Muscle layer of colon (tissue), 2 donors: Measurements from ENCODE around the gene CREBBP.
"Not testable (repeated sequence)": the region's sequence is repeated elsewhere in the genome, so short reads cannot be mapped to it uniquely, and the experiment has no call there.

ENCODE experiments used
- H3K27ac ChIP-seq: one replicate; pipeline ENCODE4 v1.7.0; 2013; ENCODE audit warnings: low read depth, mild to moderate bottlenecking, low read length, moderate library complexity
- H3K27me3 ChIP-seq, 2 donors: one replicate each; pipeline ENCODE4 v1.7.0; 2013; ENCODE audit warnings: low read length in 2 of 2, mild to moderate bottlenecking in 2 of 2; ENCODE audit not compliant: insufficient read depth in 2 of 2, control insufficient read depth in 1 of 2
- H3K36me3 ChIP-seq: one replicate; pipeline ENCODE4 v1.7.0; 2013; ENCODE audit warnings: mild to moderate bottlenecking, low read length; ENCODE audit not compliant: insufficient read depth
- H3K4me1 ChIP-seq: one replicate; pipeline ENCODE4 v1.7.0; 2013; ENCODE audit warnings: mild to moderate bottlenecking, low read length; ENCODE audit not compliant: insufficient read depth
- H3K4me3 ChIP-seq, 2 donors: one replicate each; pipeline ENCODE4 v1.7.0; 2013; ENCODE audit warnings: low read length in 2 of 2, low read depth in 1 of 2, mild to moderate bottlenecking in 1 of 2, moderate library complexity in 1 of 2
- H3K9ac ChIP-seq: one replicate; pipeline ENCODE4 v1.7.0; 2013; ENCODE audit warnings: low read length
- H3K9me3 ChIP-seq: one replicate; pipeline ENCODE4 v1.7.0; 2013; ENCODE audit warnings: mild to moderate bottlenecking, low read length
- donor health status: abdominal sarcoma.
- donor health status: Adenocarcinoma of cecum.

The CREBBP gene

DNA sequence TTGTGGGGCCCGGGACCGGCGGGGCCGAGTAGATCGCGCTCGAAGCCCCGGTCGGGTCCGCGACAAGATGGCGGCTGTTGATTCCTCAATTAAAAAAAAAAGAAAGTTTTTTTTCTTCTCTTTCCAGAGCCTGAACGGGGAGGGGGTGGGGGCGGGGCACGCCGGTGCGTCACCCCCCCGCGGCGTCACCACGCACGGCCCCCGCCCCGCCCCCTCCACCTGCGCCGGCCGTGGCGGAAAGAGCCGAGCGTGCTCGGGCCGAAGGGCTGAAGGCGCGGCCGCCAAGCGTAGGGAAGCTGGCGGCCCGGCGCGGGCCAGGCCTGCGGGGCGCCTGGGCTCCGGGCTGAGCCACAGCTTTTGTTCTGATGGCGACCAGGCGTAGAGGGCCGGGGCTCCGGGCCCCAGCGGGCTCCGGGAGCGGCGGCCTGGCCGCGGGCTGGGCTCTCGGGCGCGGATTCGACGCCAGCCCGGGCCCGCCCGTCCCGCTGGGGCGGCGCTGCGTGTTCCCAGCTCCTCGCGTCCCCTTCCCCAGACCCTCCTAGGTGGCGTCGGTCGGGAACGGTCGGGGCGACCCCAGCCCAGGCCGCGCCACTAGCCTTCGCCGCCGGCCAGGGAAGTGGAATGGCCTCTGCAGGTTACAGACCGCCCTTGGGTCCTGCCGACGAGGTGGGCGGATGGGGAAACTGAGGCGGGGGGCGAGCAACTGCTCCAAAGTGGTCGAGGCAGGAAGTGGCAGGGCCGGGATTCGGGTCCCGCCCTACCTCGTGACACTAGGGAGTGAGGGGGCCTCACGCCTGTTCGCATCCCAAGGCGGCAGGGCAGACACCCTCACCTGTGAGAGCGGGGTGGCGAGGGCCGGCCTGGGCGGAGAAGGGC, at the start of gene CREBBP:
CREBBP (minus strand) TSS at position 91 of the 876 bp plus-strand sequence. CDS start 797 bp downstream, outside the sequence.
- Histone ChIP-seq H3K36me3 (no peaks in the 10 kb centered on the region), H3K27me3 (no peaks in the 10 kb centered on the region), H3K9ac (peak within 1 kb of the TSS; percentile 49), H3K9me3 (no peaks in the 10 kb centered on the region), H3K4me3 (peak within 1 kb of the TSS; percentile 76 to 95), H3K4me1 (peaks cover 37% of the 10 kb centered on the region), H3K27ac (peak within 1 kb of the TSS; percentile 51)

DNA sequence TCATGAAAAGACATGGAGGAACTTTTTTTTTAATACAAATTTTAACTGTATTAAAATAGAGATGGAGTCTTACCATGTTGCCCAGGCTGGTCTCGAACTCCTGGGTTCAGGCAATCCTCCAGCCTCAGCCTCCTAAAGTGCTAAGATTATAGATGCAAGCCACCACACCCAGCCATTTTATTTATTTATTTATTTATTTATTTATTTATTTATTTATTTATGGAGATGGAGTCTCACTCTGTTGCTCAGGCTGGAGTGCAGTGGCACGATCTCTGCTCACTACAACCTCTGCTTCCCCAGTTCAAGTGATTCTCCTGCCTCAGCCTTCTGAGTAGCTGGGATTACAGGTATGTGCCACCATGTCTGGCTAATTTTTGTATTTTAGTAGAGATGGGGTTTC, 46.6 kb upstream of the CREBBP start:
- not testable (repeated sequence) for H3K4me1 ChIP-seq, H3K36me3 ChIP-seq, H3K27me3 ChIP-seq, H3K9me3 ChIP-seq, H3K27ac ChIP-seq, H3K4me3 ChIP-seq, H3K9ac ChIP-seq

DNA sequence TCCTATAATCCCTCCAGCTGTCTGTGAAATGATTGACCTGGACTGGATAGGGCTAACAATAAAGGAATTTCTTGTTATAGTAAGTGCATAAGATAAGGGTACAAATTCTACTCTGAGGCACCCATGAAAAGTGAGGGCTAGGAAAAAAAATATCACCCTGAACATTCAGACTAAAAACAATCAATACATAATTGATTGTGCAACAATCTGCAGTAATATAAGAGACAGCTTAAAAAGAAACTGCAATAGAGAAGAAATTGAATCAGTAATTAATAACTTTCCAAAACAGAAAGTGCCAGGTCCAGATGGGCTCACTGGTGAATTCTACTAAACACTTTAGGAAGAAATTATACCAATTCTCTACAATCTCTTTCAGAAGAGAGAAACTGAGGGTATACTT, 44.2 kb upstream of the CREBBP start:
- no peak overlapping the region for H3K9ac ChIP-seq
- H3K27me3 ChIP-seq, result no peaks in the 10 kb centered on the region
- no peak overlapping the region for H3K27ac ChIP-seq
- no peaks in the 10 kb centered on the region for H3K36me3 ChIP-seq
- H3K4me3 ChIP-seq, result no peak overlapping the region
- H3K9me3 ChIP-seq, result no peaks in the 10 kb centered on the region
- no peaks in the 10 kb centered on the region for H3K4me1 ChIP-seq

DNA sequence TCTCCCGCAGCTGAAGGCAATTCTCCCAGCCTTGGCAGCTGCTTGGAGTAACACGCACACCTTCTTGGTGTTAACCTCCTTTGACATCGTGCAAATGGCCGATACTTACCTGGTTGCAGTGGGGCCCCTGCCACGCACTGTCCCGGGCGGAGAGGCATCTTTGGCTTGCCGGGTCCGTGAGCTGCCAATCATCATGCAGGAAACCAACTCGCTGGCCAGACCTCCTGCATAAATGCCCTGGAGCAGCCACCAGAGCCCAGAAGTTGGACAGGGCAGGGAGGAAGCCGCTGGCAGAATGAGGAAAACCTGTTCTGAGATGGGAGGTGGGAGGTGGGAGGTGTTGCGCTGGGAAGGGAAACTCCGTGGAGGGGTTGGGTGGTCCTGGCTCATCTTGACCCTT, 41.7 kb upstream of the CREBBP start:
- H3K9ac ChIP-seq, result no peak overlapping the region
- no peak overlapping the region for H3K4me3 ChIP-seq
- no peaks in the 10 kb centered on the region for H3K4me1 ChIP-seq
- H3K9me3 ChIP-seq, result no peaks in the 10 kb centered on the region
- H3K27ac ChIP-seq, result no peak overlapping the region
- no peaks in the 10 kb centered on the region for H3K36me3 ChIP-seq
- H3K27me3 ChIP-seq, result no peaks in the 10 kb centered on the region

DNA sequence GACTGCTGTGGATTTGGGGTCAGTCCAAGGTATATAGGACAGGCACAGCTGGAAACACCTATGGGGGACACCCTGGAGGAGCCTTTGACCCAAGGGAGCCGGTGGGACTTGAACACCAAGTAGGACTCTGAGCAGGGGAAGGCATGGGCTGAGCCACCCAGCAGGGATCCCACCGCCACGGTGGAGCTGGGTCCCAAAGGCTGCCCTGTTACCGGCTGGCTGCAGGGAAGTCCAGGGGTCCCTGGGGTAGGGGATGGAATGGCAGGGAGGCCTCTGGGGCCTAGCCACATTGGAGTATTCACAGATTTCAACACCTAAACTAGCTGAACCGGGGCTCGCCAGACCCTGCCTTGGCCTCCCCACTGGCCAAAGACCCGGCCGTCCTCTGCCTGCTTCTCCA, 39.7 kb upstream of the CREBBP start:
- Histone ChIP-seq H3K9me3 (no peaks in the 10 kb centered on the region), H3K4me3 (no peak overlapping the region), H3K36me3 (no peaks in the 10 kb centered on the region), H3K27me3 (no peaks in the 10 kb centered on the region), H3K4me1 (no peaks in the 10 kb centered on the region), H3K27ac (no peak overlapping the region), H3K9ac (no peak overlapping the region)

DNA sequence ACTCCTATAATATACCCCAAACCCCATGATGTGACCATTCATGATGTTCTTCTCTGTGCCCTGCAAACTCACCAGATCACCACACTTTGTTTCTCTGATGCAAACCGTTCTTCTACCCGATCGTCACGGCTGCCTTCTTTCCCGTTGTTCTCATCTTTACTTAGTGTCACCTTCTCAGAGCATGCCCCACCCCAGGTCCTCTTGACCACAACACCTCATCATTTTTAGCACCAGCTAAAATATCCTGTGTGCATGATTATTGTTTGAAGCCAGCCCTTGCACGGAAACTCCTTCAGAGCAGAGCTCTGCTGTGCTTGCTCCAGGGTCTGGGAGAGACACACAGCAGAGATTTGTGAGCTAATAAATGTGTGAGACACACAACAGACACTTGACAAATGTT, 38.9 kb upstream of the CREBBP start:
- no peaks in the 10 kb centered on the region for H3K36me3 ChIP-seq
- H3K27ac ChIP-seq, result no peak overlapping the region
- no peak overlapping the region for H3K4me3 ChIP-seq
- no peak overlapping the region for H3K9ac ChIP-seq
- H3K9me3 ChIP-seq, result no peaks in the 10 kb centered on the region
- H3K27me3 ChIP-seq, result no peaks in the 10 kb centered on the region
- no peaks in the 10 kb centered on the region for H3K4me1 ChIP-seq

DNA sequence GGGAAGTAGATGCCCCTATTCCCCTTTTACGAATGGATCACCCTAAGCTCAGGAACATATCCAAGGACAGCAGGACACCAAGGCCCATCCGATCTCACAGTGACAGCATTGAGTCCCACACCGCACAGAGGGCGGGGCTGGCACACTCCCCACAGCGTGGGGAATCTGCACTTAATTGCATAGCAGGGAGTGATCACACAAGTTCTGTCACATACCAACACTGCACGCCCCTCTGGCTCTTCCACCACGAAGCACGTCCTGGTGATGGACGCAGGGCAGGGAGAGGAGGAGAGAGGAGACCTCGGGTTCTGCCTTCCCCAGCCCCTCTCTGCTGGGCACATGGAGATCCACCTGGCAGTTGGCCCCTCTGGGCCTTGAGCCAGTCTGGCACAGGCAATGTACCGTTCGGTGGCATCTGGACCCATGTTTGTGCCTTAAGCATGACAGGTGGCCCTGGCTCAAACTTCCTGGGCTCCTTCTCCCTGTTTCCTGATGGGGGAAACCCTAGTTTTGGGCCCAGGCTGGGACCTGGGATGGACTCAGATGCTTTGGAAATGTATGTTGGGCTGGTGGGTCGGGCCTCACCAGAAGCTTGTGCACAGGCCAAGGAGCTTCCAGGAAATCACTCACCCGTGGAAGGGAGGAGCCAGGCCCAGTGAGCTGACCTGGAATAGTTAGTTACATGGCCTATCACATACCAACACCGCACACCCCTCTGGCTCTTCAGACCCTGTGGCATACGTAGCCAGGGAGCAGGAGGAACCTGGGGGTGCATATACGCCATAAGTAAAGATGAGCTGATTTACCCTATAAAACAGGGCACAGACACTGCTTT, 35.1 kb upstream of the CREBBP start:
- Histone ChIP-seq H3K4me1 (no peaks in the 10 kb centered on the region), H3K27me3 (no peaks in the 10 kb centered on the region), H3K9ac (no peak overlapping the region), H3K27ac (no peak overlapping the region), H3K9me3 (no peaks in the 10 kb centered on the region), H3K36me3 (no peaks in the 10 kb centered on the region), H3K4me3 (no peak overlapping the region)

DNA sequence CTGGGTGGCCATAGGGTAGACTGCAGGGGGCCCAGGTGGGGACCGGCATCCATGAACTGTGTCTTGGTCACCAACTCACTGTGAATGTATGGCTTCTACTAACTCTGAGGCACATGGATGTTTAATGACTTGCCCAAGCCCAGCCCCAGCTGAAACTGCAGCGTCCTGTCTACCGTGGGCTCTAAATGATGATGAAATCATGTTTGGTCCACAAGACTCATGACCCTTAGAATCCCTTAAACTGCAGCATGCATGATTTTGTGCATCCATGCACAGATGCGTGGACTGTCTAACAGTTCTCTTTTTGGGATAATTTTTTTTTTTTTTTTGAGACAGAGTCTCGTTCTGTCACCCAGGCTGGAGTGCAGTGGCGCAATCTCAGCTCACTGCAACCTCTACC, 32.4 kb upstream of the CREBBP start:
- Histone ChIP-seq H3K4me1 (no peaks in the 10 kb centered on the region), H3K36me3 (no peaks in the 10 kb centered on the region), H3K27me3 (no peaks in the 10 kb centered on the region), H3K9ac (no peak overlapping the region), H3K4me3 (no peak overlapping the region), H3K27ac (no peak overlapping the region), H3K9me3 (no peaks in the 10 kb centered on the region)

DNA sequence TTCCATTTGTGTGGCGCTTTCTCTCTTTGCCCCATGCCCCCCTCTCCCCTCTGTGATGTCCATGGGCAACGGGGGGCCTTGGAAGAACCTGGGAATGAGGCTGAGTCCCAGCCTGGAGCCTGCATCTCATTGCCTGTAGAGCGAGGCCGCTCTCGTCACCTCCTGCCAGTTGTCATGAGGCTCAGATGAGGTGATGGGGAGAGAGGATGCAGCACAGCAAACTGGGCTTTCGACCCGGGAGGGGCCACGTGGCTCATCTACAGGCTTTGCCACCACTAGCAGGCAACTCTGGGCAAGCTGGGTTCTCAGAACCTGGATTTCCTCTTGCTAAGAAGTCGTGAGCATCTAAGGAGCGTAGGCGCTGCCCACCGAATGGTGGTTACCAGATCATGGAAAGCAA, 31.9 kb upstream of the CREBBP start:
- H3K9me3 ChIP-seq, result no peaks in the 10 kb centered on the region
- H3K4me1 ChIP-seq, result no peaks in the 10 kb centered on the region
- no peak overlapping the region for H3K9ac ChIP-seq
- H3K36me3 ChIP-seq, result no peaks in the 10 kb centered on the region
- no peaks in the 10 kb centered on the region for H3K27me3 ChIP-seq
- H3K27ac ChIP-seq, result no peak overlapping the region
- no peak overlapping the region for H3K4me3 ChIP-seq

DNA sequence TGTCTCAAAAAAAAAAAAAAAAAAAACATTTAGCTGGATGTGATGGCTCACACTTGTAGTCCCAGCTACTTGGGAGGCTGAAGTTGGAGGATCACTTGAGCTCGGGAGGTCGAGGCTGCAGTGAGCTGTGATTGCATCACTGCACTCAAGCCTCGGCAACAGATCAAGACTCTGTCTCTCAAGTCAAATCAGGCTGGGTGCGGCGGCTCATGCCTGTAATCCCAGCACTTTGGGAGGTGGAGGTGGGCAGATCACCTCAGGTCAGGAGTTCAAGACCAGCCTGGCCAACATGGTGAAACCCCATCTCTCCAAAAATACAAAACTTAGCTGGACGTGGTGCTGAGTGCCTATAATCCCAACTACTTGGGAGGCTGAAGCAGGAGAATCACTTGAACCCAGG, 31.2 kb upstream of the CREBBP start:
- H3K27me3 ChIP-seq, H3K9me3 ChIP-seq, H3K9ac ChIP-seq, H3K36me3 ChIP-seq, H3K4me3 ChIP-seq, H3K4me1 ChIP-seq, H3K27ac ChIP-seq: not testable (repeated sequence)

DNA sequence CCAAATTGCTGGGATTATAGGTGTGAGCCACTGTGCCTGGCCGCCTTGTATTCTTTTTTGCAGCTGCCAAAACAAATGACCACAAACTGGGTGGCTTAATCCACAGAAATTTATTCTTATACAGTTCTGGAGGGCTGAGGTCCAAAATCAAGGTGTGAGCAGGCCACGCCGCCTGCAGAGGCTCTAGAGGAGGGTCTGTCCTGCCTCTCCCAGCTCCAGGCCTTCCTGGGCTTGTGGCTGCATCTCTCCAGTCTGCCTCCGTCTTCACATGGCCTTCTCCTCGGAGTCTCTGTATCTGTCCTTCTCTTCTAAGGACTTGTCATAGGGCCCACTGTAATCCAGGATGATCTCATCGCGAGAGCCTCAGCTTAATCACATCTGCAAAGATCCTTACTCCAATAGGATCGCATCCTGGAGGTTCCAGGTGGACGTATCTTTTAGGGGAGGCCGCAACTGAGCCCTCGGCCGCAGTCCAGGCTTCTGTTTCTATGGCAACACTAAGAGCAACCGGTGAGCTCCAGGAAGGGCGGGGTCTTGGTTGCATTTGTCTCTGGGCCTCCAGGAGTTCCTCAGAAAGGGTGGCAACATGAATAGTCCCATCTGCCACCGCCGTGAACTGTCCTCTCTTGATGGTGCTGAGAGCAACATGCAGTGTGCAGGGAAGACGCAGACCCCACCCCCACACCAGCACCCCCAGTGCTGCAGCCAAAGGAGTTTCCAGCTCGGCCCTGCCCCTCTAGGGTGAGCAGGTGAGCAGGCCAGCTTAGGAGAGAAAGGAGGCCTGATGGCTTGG, 29.5 kb upstream of the CREBBP start:
- Histone ChIP-seq H3K4me1 (no peaks in the 10 kb centered on the region), H3K9ac (no peak overlapping the region), H3K36me3 (no peaks in the 10 kb centered on the region), H3K9me3 (no peaks in the 10 kb centered on the region), H3K27ac (no peak overlapping the region), H3K27me3 (no peaks in the 10 kb centered on the region), H3K4me3 (no peak overlapping the region)
